ENCODE results near the gene KRTAP16-1. TPM values are rescaled to one million over a fixed set of nuclear protein-coding genes. Genes with fewer than 3 reads are reported as not detected.

The KRTAP16-1 gene
- total RNA-seq, 1 experiment from 2014 or later, result not detected

DNA sequence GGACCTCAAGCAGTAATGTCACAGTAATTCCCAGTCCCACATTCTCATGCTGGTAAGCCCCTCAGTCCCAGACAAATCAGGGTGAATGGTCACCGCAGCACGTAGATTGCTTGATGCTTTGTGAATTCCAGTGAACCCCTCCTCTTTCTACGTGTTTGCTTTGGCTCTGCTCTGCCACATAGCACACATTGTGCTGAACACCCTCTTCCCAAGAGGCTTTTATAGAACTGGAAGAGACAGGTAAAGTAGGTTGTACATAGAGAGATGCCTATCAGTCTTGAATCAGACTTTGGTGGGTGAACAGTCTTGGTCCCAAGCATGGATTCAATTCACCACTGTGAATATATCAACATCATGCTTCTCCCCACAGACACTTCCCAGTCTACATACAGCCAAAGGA is 44.5 kb downstream of the KRTAP16-1 start:
- no peaks in the 10 kb centered on the region for H3K4me1 ChIP-seq (ENCODE audit: insufficient read depth, low read length, poor library complexity, severe bottlenecking)
- DNase-seq (ENCODE audit: low spot score), result no peak
- TF ChIP-seq EZH2 (IDR thresholded peaks at IDR 0.05; ENCODE audit: borderline replicate concordance, low read depth, low read length, poor library complexity, severe bottlenecking), result no peak
- TF ChIP-seq, protein P1, sequence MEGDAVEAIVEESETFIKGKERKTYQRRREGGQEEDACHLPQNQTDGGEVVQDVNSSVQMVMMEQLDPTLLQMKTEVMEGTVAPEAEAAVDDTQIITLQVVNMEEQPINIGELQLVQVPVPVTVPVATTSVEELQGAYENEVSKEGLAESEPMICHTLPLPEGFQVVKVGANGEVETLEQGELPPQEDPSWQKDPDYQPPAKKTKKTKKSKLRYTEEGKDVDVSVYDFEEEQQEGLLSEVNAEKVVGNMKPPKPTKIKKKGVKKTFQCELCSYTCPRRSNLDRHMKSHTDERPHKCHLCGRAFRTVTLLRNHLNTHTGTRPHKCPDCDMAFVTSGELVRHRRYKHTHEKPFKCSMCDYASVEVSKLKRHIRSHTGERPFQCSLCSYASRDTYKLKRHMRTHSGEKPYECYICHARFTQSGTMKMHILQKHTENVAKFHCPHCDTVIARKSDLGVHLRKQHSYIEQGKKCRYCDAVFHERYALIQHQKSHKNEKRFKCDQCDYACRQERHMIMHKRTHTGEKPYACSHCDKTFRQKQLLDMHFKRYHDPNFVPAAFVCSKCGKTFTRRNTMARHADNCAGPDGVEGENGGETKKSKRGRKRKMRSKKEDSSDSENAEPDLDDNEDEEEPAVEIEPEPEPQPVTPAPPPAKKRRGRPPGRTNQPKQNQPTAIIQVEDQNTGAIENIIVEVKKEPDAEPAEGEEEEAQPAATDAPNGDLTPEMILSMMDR (conservative IDR thresholded peaks at IDR 0.05; ENCODE audit: low read depth, low read length), result no peak
- no peak overlapping the region for H3K4me3 ChIP-seq (ENCODE audit: low read depth, low read length, poor library complexity, severe bottlenecking)
- BruUV-seq (replicated peaks), result no TSS peak
- intact Hi-C loops (cut with micrococcal nuclease; ENCODE audit: unreplicated experiment), result no loop called here
- H3K9me3 ChIP-seq (ENCODE audit: low read depth, low read length, poor library complexity, severe bottlenecking), result no peaks in the 10 kb centered on the region
- no peaks in the 10 kb centered on the region for H3K27me3 ChIP-seq (replicated peaks; ENCODE audit: insufficient read depth, low read depth, low read length, poor library complexity)
- ChIA-PET CTCF (no interaction called here), POLR2A (ENCODE audit: low non-redundant PET) (no interaction called here)
- H3K27ac ChIP-seq (ENCODE audit: low read depth, low read length, poor library complexity, severe bottlenecking), result no peak overlapping the region
- H3K36me3 ChIP-seq (ENCODE audit: insufficient read depth, low read length, poor library complexity, severe bottlenecking), result no peaks in the 10 kb centered on the region

DNA sequence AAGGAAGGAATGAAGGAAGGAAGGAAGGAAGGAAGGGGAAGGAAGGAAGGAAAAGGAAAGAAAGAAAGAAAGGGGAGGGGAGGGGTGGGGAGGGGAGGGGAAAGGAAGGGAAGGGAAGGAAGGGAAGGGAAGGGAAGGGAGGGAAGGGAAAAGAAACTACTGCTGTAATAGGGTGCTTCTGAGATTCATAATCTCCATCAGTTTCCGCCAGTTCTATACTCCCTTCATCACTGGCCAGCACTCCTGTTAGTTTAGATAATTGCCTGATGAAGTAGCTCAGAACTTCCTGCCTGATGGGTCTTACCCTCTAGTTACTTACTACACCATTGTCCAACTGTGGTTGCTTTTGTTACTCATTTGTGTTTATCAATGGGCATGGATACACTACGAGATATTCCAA is 45.9 kb downstream of the KRTAP16-1 start:
- no peak for TF ChIP-seq EZH2 (IDR thresholded peaks at IDR 0.05; ENCODE audit: borderline replicate concordance, low read depth, low read length, poor library complexity, severe bottlenecking)
- TF ChIP-seq, protein P1 (conservative IDR thresholded peaks at IDR 0.05; ENCODE audit: low read depth, low read length), result no peak
- Histone ChIP-seq H3K4me1 (ENCODE audit: insufficient read depth, low read length, poor library complexity, severe bottlenecking) (no peaks in the 10 kb centered on the region), H3K27ac (ENCODE audit: low read depth, low read length, poor library complexity, severe bottlenecking) (no peak overlapping the region), H3K27me3 (replicated peaks; ENCODE audit: insufficient read depth, low read depth, low read length, poor library complexity) (no peaks in the 10 kb centered on the region), H3K9me3 (ENCODE audit: low read depth, low read length, poor library complexity, severe bottlenecking) (no peaks in the 10 kb centered on the region), H3K4me3 (ENCODE audit: low read depth, low read length, poor library complexity, severe bottlenecking) (no peak overlapping the region), H3K36me3 (ENCODE audit: insufficient read depth, low read length, poor library complexity, severe bottlenecking) (no peaks in the 10 kb centered on the region)
- POLR2A ChIA-PET (ENCODE audit: low non-redundant PET), result no interaction called here
- CTCF ChIA-PET, result no interaction called here
- intact Hi-C loops (cut with micrococcal nuclease; ENCODE audit: unreplicated experiment), result no loop called here
- no peak for DNase-seq (ENCODE audit: low spot score)
- no TSS peak for BruUV-seq (replicated peaks)

DNA sequence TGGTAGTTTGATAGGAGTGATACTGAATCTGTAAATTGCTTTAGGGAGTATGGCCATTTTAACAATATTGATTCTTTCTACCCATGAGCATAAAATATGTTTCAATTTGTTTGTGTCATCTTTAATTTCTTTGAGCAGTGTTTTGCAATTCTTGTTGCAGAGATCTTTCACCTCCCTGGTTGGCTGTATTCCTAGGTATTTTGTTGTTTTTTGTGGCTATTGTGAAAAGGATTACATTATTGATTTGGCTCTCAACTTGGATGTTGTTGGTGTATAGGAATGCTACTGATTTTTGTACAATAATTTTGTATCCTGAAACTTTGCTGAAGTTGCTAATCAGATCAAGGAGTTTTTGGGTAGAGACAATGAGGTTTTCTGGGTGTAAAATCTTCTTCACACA is 50.7 kb downstream of the KRTAP16-1 start:
- TF ChIP-seq, protein P1 (conservative IDR thresholded peaks at IDR 0.05; ENCODE audit: low read depth, low read length), result no peak
- no peak for TF ChIP-seq EZH2 (IDR thresholded peaks at IDR 0.05; ENCODE audit: borderline replicate concordance, low read depth, low read length, poor library complexity, severe bottlenecking)
- Histone ChIP-seq H3K4me1 (ENCODE audit: insufficient read depth, low read length, poor library complexity, severe bottlenecking) (no peaks in the 10 kb centered on the region), H3K9me3 (ENCODE audit: low read depth, low read length, poor library complexity, severe bottlenecking) (no peaks in the 10 kb centered on the region), H3K27me3 (replicated peaks; ENCODE audit: insufficient read depth, low read depth, low read length, poor library complexity) (no peaks in the 10 kb centered on the region), H3K36me3 (ENCODE audit: insufficient read depth, low read length, poor library complexity, severe bottlenecking) (no peaks in the 10 kb centered on the region), H3K27ac (ENCODE audit: low read depth, low read length, poor library complexity, severe bottlenecking) (no peak overlapping the region), H3K4me3 (ENCODE audit: low read depth, low read length, poor library complexity, severe bottlenecking) (no peak overlapping the region)
- intact Hi-C loops (cut with micrococcal nuclease; ENCODE audit: unreplicated experiment), result no loop called here
- ChIA-PET CTCF (no interaction called here), POLR2A (ENCODE audit: low non-redundant PET) (no interaction called here)
- no peak for DNase-seq (ENCODE audit: low spot score)
- no TSS peak for BruUV-seq (replicated peaks)

Other genes with a start within 250 kb of the KRTAP16-1 start
- gene KRTAP2-3, start 249.2 kb downstream of the KRTAP16-1 start, total RNA-seq (2021), result not detected in 2 replicates
- gene KRTAP2-4, start 243.4 kb downstream of the KRTAP16-1 start, total RNA-seq (2021), result not detected in 2 replicates
- gene KRTAP4-7, start 225.2 kb downstream of the KRTAP16-1 start, total RNA-seq (2021), result not detected in 2 replicates
- gene KRTAP4-8, start 211.2 kb downstream of the KRTAP16-1 start, total RNA-seq (2021), result not detected in 2 replicates
- gene KRTAP4-16, start 207.1 kb downstream of the KRTAP16-1 start, total RNA-seq (2021), result not detected in 2 replicates
- 1.0 and 1.2 TPM in 2 replicates for gene KRTAP4-9, start 203.9 kb downstream of the KRTAP16-1 start, total RNA-seq (2021)
- not detected in 2 replicates for gene KRTAP4-11, start 190.9 kb downstream of the KRTAP16-1 start, total RNA-seq (2021)
- not detected in 2 replicates for gene KRTAP4-12, start 185.1 kb downstream of the KRTAP16-1 start, total RNA-seq (2021)
- not detected in 2 replicates for gene KRTAP4-6, start 168.8 kb downstream of the KRTAP16-1 start, total RNA-seq (2021)
- gene KRTAP4-5, start 159.5 kb downstream of the KRTAP16-1 start, total RNA-seq (2021), result not detected in 2 replicates
- gene KRTAP4-4, start 148.6 kb downstream of the KRTAP16-1 start, total RNA-seq (2021), result not detected in 2 replicates
- not detected in 2 replicates for gene KRTAP4-3, start 141.1 kb downstream of the KRTAP16-1 start, total RNA-seq (2021)
- gene KRTAP4-2, start 131.1 kb downstream of the KRTAP16-1 start, total RNA-seq (2021), result not detected in 2 replicates
- not detected in 2 replicates for gene KRTAP4-1, start 124.4 kb downstream of the KRTAP16-1 start, total RNA-seq (2021)
- not detected in 2 replicates for gene KRTAP9-1, start 119.4 kb downstream of the KRTAP16-1 start, total RNA-seq (2021)
- not detected in 2 replicates for gene KRTAP9-2, start 82.7 kb downstream of the KRTAP16-1 start, total RNA-seq (2021)
- gene KRTAP9-3, start 76.9 kb downstream of the KRTAP16-1 start, total RNA-seq (2021), result not detected in 2 replicates
- not detected in 2 replicates for gene KRTAP9-8, start 71.3 kb downstream of the KRTAP16-1 start, total RNA-seq (2021)
- not detected in 2 replicates for gene KRTAP9-4, start 59.6 kb downstream of the KRTAP16-1 start, total RNA-seq (2021)
- not detected in 2 replicates for gene KRTAP9-9, start 53.9 kb downstream of the KRTAP16-1 start, total RNA-seq (2021)
- gene KRTAP9-6, start 43.9 kb downstream of the KRTAP16-1 start, total RNA-seq (2021), result not detected in 2 replicates
- gene KRTAP9-7, start 33.6 kb downstream of the KRTAP16-1 start, total RNA-seq (2021), result not detected in 2 replicates
- not detected in 2 replicates for gene KRTAP29-1, start 6.5 kb downstream of the KRTAP16-1 start, total RNA-seq (2021)
- not detected in 2 replicates for gene KRTAP17-1, start 6.4 kb upstream of the KRTAP16-1 start, total RNA-seq (2021)
- not detected in 2 replicates for gene KRT33A, start 41.5 kb upstream of the KRTAP16-1 start, total RNA-seq (2021)
- not detected in 2 replicates for gene KRT33B, start 60.5 kb upstream of the KRTAP16-1 start, total RNA-seq (2021)
- gene KRT34, start 73.0 kb upstream of the KRTAP16-1 start, total RNA-seq (2021), result not detected in 2 replicates
- gene KRT31, start 88.3 kb upstream of the KRTAP16-1 start, total RNA-seq (2021), result not detected in 2 replicates
- not detected in 2 replicates for gene KRT37, start 115.3 kb upstream of the KRTAP16-1 start, total RNA-seq (2021)
- not detected in 2 replicates for gene KRT38, start 131.7 kb upstream of the KRTAP16-1 start, total RNA-seq (2021)
- gene KRT32, start 158.1 kb upstream of the KRTAP16-1 start, total RNA-seq (2021), result not detected in 2 replicates
- not detected in 2 replicates for gene KRT35, start 171.8 kb upstream of the KRTAP16-1 start, total RNA-seq (2021)
- not detected in 2 replicates for gene KRT36, start 180.6 kb upstream of the KRTAP16-1 start, total RNA-seq (2021)
- not detected in 2 replicates for gene KRT13, start 196.3 kb upstream of the KRTAP16-1 start, total RNA-seq (2021)
- gene KRT15, start 209.6 kb upstream of the KRTAP16-1 start, total RNA-seq (2021), result not detected in 2 replicates
- gene KRT19, start 219.0 kb upstream of the KRTAP16-1 start, total RNA-seq (2021), result 0.34 and 0.74 TPM in 2 replicates